ENCODE results near the gene JAZF1. TPM values are rescaled to one million over a fixed set of nuclear protein-coding genes. Genes with fewer than 3 reads are reported as not detected.

Gene JAZF1
- total RNA-seq, 1 donor from 2014 or later = 4.7 TPM

DNA sequence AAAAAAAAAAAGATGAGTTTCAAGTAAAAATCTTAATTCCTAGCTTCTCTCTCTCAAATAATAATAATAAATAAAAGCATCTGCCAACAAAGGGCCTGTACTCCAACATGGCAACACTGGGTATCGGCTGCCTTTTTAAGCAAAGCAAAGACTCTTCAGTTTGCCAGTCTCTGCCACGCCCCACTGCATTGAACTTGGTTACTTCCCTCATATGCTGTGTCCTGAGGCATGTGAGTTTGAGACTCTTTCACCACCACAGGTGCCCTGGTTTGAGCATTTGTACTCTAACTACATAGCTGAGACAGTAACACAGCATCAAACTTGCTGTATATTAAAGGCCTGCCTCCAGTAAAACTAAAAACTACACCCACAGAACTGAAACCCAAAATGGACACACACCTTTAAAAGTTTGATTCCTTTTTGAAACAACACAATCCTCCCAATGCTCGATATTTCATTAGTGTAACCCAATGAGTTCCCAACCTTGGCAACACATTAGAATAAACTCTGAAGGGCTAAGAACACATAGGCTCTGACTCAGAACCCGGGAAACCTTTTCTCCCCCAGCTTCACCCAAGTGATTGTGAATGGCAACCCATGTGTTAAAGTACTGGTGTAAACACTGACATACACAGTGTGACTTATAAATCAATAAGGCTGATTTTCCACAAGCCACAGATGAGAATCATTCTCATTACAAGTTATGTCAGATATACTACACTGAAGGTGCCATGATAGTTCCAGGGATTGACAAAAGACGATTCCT lies 12.0 kb downstream of the JAZF1 start:
- intact Hi-C loops (cut with micrococcal nuclease) = loop anchor here (1.0 kb wide), 1 partner anchor 9 kb away; no protein-coding TSS in a partner anchor

DNA sequence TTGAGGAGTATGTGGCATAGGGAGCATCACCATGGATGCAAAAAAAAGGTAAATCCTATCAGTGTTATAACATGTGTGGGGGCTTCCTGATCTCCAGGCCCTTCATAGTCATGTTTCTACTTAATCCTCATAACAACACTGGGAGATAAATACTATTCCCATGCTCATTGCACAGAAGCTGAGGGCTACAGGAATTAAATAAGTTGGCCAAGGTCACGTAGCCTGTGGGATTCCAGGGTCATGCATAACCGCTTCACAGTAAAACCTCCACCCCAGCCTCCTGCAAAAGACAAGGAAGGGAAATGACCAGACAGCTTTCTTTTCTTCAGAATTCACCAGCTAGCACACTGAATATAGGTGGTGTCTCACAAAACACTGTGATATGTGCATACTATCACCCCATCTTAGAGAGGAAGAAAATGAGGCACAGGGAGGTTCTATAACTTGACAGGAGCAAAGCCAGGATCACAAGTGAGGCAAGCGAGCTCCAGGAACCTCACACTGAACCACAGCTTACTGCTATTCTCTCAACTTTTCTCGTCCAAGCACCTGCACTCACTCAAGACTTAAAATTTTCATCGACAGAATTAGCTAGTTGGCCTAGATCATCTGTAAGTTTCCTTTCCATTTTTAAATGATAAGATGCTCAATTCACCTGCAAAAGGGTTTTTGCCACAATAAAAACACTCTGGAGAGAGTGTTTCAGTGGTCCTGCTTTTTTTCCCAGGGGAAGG lies 13.4 kb downstream of the JAZF1 start:
- intact Hi-C loops (cut with micrococcal nuclease) = no loop called here

DNA sequence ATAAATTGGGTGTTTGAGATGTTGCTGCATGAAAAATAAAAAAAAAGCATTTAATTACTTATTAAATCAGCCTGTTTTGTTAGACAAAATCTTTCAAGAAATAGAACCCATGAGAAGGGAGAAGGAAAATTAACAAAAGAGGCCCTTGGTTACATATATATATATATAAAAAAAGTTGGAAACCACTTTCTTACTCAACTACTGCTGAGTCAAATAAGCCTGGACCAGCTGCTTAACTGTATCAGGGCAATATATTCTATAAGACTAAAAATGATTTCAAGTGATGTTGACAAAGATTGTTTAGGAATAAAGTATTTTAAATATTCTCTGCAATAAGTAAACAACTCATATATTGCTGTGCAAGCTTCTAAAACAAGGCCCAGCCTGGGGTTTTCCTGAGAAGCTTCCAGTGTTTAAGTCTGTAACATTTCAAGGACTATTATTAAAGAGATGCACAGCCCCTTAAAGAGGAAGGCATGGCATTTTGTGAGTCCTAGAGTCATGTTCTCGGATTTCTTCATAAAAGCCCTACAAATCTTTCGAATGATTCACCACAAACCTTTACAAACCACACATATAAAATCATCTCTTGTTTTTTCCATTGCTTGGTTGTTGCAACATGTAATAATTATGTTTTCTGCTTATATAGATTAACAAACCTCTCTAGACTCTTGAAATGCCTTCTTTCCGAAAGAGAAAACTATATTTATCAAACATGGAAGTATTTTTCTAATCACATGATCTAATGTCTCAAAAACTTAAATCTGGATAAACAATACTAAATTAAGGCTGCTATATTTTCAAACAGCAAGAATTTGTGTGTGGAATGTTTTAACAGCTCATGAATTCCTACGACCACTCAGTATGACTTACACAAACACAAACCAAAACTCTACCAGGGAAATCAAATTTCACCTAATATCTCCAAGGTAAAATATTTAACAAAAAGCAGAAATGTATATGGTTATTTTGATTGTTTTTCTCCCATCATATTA lies 14.3 kb downstream of the JAZF1 start:
- intact Hi-C loops (cut with micrococcal nuclease) = no loop called here

DNA sequence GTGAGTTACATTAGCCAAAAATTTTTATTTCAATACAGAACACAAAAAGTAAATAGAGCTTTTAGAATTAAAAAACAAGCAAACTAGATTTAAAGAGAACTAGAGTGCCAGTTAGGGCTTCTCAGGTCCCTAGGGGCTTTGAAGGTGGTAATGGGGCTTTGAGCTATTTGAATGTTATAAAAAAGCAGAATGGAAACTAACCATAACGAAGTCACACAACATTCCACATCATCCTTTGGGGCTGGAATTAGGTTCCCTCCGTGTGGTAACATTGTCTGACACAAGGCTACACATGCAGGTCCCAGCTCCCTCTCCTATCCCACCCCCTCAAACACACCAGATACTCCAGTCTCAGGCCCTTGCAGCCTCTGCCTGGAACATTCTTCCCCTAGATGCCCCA lies 15.3 kb downstream of the JAZF1 start:
- intact Hi-C loops (cut with micrococcal nuclease) = no loop called here

DNA sequence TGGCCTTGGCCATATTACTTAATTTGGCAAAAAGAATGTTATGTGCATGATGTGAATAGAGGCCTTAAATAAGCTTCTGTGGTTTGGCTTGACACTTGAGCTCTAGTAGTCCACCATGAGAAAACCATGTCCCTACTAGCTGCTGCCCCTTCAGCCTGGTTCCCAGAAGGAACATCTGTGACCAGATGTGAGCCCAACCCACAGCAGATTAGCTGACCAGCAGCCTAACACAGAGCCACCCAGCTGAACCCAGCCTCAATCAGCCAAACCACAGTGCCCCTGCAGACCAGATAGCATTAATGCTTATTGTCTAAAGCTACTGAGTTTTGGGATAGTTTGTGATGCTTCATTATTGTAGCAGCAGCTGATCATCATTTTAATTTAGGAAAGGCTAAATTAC lies 16.6 kb downstream of the JAZF1 start:
- intact Hi-C loops (cut with micrococcal nuclease) = no loop called here

DNA sequence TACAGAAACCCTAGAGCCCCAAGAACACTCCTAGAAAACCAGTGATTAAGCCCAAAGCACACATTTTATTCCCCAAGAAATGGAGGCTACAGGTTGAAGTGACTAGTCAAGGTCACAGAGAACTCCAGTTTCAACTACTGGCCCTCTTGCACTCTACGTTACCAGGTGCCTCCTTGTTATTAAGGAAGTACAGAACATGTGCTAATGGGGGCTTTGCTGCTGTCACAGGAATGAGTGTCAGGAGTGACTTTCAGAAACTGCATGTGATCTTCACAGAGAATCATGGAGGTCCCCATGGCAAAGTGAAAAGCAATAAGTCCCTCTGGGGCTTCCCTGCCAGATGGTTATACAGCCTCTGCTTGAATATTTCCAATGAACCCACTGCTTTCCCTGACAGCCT lies 19.3 kb downstream of the JAZF1 start:
- intact Hi-C loops (cut with micrococcal nuclease) = no loop called here

DNA sequence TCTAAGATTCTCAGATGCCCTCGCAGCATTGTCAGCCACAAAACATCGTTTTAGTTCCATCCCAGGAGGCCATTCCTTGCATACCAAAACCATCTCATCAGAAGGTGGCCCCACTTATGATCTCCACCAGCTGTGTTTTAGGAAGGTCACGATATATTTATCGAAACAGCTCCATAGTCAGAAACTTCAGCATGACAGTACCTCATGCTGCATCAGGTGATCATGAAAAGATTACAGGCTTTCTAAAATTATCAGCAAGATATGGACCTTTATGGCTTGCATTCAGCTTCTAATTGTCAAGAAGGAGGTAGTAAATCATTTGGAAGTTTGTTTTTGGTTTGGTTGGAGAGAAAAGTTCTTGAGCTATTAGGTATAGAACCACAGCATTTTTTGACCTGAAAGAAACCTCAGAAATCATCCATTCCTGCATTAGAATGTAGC lies 20.0 kb downstream of the JAZF1 start:
- intact Hi-C loops (cut with micrococcal nuclease) = no loop called here

DNA sequence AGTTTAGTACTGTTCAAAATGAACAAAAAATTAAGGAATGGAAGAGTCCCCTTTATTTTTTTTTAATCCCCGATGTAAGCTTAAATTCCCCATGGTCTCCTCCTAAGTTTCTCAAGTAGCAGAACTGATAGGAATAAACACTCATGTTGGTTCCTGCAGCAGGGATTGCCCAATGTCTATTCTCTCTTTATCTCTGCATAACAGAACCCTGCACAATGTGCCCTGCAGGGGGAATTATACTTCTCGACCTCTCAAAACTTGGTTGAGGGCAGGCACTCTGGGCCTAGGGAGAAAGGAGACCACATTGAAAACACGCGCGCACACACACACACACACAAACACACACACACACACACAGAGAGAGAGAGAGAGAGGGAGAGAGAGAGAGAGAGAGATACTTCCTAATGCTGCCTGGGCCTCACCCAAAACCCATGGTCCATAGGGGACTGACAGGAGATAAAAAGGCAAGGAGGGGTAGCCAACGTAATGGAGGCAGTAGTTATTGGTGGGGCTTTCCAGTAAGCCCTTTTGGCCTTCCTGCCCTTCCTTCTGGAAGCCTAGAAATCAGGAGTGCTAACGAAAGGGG lies 22.7 kb downstream of the JAZF1 start:
- intact Hi-C loops (cut with micrococcal nuclease) = loop anchor here (5.0 kb wide), 1 partner anchor 121 kb away; no protein-coding TSS in a partner anchor

DNA sequence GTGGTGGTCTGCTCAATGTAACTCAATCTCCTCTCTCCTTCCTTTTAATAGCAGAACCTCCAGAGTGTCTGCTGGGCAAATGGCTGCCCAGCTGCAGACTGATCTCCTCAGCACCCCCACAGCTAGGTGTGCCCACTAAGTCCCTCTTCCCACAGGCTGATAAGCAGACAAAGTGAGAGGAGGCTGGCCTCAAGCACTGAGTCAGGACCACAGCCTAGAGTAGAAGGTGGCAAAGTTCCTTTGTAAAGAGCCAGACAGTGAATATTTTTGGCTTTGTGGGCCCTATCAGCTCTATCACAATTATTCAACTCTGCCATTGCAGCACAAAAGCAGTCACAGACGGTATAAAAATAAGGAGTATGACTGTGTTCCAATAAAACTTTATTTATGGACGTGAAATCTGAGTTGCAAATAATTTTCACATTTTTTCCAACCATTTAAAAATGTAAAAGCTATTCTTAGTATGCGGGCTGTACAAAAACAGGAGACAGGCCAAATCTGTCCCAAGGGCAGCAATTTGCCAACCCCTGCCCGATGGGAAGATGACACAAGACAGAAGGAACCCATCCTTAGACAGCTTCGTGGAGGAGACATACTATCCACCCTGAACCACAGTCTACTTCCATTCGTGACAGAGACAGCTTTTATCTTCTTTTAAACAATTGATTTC lies 23.4 kb downstream of the JAZF1 start:
- intact Hi-C loops (cut with micrococcal nuclease) = loop anchor here (5.0 kb wide), 1 partner anchor 120 kb away; no protein-coding TSS in a partner anchor

DNA sequence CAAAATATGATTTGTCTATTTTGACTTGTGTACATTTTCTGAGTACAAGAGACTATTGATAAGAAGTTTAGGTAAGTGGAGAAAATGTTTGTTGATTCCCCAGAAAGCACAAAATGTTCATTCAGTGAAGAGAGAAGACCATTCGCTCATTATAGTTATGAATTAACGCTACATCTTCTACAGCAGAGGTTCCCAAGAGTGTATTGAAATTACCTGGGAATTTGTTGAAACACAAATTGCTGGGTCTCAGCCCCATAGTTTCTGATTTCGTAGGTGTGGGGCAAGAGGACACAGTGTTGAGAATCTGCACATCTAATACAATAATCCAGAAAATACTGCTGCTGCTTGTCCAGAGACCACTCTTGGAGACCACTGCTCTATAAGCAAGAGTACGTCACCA lies 24.2 kb downstream of the JAZF1 start:
- intact Hi-C loops (cut with micrococcal nuclease) = loop anchor here (5.0 kb wide), 1 partner anchor 119 kb away; no protein-coding TSS in a partner anchor

DNA sequence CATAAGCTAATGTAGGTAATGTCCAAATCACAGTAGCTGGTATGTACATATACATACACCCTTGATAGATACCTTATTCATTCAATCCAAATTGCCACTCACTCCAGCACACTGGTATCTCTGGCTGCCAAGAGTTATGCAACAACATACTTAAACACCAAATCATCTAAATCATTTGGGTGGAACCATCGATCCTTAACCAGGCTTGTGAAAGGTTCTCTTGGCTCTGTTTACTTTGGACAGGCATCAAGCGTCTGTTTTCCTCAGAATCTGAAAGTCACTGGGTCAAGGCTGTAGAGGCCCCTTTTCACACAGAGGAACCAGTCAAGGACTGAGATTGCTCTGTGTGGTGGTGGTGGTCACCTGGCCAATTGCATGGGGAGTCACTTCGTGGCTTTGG lies 24.6 kb downstream of the JAZF1 start:
- intact Hi-C loops (cut with micrococcal nuclease) = loop anchor here (1.0 to 5.0 kb wide), 2 partner anchors 21 to 119 kb away; no protein-coding TSS in a partner anchor

DNA sequence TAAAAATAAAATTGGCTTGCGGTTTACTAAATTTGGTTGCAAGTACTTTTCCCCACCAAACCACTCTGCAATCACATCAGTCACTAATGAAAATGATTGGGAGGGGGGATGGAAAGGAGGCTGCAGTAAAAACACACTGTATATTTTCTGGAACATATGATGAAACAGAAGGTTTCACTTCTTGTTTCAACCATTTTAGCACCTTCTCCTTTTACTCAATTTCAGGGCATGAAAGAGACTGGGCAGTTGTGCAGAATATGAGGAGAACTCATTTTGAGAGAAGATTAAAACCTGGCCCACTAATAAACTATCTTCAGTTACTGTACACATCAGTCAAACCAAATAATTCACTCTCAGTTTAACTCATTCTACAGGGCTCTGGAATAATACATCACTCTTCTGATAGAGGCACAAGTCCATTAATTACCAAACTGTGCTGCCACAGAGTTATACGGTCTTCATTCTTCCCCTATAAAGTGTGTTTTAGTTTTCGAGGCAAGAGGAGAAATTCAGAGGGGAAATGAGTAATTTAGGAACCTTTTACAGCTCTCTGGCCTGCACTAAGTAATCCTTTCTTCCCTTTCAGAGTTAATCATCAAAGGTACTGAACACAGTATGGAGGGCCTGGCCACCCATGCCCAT lies 25.5 kb downstream of the JAZF1 start:
- intact Hi-C loops (cut with micrococcal nuclease) = loop anchor here (1.0 to 5.0 kb wide), 2 partner anchors 22 to 118 kb away; no protein-coding TSS in a partner anchor

DNA sequence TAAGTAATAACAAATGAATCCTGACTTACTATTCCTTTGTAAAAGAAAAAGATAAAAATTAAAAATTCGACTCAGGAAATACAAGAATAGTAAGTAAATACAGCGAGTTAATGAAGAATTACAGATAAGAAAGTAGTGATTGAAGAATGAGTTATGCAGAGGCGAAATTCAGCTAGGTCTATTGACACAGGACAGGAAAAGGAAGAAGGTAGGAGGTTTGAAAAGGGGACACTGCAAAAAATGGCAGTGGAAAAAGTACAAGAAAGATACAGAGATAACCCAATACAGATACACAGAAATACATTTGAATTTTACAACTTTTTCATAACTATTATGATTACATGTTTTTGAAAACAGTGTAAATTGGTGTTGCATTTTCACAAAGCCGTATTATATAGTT lies 28.0 kb downstream of the JAZF1 start:
- intact Hi-C loops (cut with micrococcal nuclease) = loop anchor here (1.0 to 5.0 kb wide), 3 partner anchors 27 to 250 kb away; no protein-coding TSS in a partner anchor

DNA sequence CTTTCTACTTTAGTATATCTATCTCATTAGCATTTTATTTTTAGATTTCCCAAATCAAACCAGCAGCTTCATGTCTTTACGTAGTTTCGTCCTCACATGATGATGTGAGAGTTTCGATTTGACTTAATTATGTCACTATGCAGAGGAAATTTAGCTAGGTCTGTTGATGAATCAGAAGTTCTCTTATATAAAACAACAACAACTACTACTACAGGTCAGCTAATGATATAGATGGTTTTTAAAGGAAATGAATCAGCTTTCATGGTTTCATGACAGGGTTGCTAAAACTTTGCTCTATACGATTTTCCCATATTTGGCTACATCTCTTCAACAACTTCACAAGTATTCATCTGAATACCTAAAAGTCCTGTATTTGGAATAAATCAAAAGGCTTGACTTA lies 28.6 kb downstream of the JAZF1 start:
- intact Hi-C loops (cut with micrococcal nuclease) = loop anchor here (1.0 to 5.0 kb wide), 3 partner anchors 27 to 250 kb away; no protein-coding TSS in a partner anchor

DNA sequence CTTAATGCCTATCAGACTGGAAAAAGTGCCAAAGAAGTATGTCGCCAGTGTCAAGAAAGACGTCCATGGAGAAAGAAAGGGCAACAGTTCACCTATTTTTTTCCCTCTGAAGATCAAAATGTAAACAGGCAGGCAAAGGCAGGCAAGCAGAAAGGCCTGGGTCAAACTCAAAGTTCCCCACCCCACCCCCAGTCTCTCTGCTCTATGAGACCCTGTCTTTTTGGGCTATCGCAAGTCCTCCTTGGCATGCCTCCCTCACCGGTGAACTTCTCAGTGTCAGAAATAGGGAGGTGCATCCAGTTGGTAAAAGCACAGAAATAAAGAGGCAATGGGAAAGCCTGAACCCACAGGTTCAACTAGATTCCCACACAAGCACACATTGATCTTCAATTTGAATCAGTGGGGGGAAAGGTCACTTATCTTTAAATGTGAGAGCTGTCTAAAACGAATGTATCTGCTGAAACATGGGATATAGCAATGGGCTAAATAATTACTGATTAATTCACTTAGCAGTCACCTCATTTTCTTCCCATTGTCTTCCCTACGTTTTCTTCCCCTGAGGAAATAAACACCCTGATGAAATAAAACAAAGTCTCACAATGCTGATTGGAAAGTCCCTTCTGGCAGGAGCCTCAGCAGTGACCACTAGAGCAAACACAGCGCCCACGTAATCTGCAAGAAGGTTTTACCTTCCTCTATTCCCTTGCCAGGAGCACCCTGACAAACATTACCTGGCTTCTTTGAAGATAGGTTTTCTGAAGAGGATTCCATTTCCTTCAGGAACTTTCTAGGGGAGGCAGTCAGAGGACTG lies 31.1 kb downstream of the JAZF1 start:
- intact Hi-C loops (cut with micrococcal nuclease) = loop anchor here (5.0 kb wide), 1 partner anchor 247 kb away; no protein-coding TSS in a partner anchor

DNA sequence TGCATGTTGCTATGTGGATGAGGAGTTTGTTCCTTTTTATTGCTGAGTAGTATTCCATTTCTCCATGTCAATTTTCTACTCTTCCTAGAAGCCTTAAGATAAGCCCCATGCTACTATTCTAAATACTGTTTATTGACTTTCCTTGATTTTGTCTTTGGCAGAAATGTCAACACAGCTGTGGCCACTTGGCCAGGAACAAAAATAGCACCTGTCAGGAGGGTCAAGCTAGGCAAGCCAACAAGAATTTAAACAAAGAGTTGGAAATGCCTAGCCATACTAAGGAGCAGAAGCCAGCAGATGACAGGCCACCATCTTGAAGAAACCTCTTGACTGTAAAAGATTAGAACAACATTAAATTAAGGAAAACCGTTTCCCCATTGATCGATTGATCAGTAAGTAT lies 34.7 kb downstream of the JAZF1 start:
- intact Hi-C loops (cut with micrococcal nuclease) = no loop called here

DNA sequence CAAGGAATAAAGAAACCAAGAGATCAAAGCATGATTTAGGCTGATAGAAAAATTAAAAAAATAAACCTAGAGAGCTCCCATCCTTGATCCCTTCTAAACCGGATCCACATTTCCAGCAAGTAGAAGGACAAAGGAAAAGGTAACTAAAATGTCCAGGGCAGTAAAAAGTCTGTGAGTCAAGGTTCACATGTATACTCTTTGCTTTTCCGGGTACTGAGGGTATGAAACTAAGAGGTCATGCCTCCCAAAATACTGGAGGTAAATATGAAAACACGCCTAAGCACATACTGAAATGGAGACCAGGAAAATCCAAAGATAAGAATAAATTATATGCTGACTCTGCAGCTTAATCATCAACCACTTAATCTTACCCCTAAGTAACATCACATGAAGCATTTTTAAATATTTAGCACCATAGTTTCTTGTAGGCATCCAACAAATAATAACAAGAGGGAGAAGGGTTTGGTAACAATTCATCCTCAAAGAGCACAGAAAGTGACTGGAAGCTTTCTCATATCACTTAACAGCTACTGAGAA lies 35.4 kb downstream of the JAZF1 start:
- intact Hi-C loops (cut with micrococcal nuclease) = no loop called here

DNA sequence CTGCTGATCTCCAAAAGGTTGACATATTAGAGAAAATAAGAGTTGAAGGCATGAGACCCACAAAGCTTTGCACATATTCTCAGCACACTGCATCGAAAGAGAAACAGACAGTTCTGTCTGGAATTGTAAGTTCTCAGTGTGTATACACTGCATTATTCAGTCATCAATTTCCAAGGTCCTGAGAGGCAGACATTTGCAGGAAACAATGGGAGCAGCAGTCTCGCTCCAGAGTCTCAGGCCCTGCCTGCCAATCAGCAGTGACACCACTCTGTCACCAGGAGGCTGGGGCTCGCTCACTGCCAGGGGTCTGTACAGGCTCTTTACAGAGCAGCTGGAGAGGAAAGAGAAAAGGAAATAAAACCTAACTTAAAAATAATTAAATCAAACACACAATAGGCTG lies 36.3 kb downstream of the JAZF1 start:
- intact Hi-C loops (cut with micrococcal nuclease) = no loop called here

Data from T-helper 1 cell treated with Interleukin-12 subunit alpha and Interleukin-12 subunit beta and Interleukin-4 antibody, amounts not matched to agents 30 ng/mL and 1 ng/mL, for 36 hours (primary cell).